ENCODE data around the gene PLPP4.

GRCh38 chr10:120634659-120635058, 177.6 kb downstream of the PLPP4 start:
- no peak for TF ChIP-seq RFX5 (IDR thresholded peaks at IDR 0.05; ENCODE audit: low read length)
- peak; percentile 31; the same call in 1 of the 2 replicates for TF ChIP-seq CTCF (IDR thresholded peaks at IDR 0.05)
- no peak for TF ChIP-seq SMC3 (IDR thresholded peaks at IDR 0.05; ENCODE audit: low read depth, low read length)
- TF ChIP-seq SIN3A (IDR thresholded peaks at IDR 0.05; ENCODE audit: borderline replicate concordance, low read depth, low read length), result no peak
- no peak for TF ChIP-seq MEF2A (IDR thresholded peaks at IDR 0.05; ENCODE audit: borderline replicate concordance, low read depth)
- no peak for TF ChIP-seq USF1 (IDR thresholded peaks at IDR 0.05; ENCODE audit: borderline replicate concordance, low read depth)
- no peak for TF ChIP-seq MXI1 (IDR thresholded peaks at IDR 0.05; ENCODE audit: low read depth, low read length)
- TF ChIP-seq FOSL2 (IDR thresholded peaks at IDR 0.05; ENCODE audit: borderline replicate concordance, low read depth), result no peak

All from SK-N-SH (cell line).